ENCODE measurements around the gene ITGA3.

ITGA3 gene

DNA sequence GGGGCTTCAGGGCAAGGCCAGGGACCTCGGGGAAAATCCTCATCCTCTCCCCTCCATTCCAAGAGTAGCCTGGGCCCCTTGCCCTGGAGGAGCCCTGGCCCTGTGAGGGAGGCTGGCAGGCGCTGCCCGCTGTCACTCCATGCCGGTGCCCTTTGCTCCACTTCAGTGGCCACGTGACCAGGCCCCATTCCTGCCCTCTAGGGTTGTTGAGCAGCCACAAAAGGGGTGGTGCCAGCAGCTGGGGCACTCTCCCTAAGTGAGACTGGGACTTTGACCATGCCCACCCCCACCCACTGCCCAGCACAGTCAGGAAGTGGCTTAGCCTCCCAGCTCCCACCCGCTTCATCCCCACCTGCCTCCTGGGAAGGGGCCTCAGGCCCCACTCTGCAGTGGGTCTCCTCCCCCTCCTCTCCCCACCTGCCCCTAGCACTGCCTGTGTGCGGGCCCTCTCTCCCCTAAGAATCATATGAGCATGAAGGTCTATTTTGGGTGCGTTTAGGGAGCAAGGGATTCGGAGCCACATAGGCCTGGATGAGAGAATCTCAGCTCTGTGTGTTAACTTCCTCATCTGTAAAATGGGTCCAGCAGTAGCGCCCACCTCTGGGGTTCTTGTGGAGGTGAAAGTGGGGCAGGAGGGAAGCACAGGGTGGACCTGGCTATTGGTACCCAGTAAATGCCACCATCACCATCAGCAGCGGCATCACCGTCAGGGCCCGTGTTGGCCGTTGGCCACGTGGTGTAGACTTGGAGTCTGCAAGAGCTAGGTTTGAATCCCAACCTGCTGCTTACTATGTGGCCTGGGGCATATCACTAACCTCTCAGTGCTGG, 46.5 kb downstream of the ITGA3 start:
- DNase-seq (ENCODE audit: insufficient read length, low spot score) = no peak
- TF ChIP-seq POLR2A (IDR thresholded peaks at IDR 0.05; ENCODE audit: low read depth, low read length) = no peak
- no peak for FAIRE-seq

DNA sequence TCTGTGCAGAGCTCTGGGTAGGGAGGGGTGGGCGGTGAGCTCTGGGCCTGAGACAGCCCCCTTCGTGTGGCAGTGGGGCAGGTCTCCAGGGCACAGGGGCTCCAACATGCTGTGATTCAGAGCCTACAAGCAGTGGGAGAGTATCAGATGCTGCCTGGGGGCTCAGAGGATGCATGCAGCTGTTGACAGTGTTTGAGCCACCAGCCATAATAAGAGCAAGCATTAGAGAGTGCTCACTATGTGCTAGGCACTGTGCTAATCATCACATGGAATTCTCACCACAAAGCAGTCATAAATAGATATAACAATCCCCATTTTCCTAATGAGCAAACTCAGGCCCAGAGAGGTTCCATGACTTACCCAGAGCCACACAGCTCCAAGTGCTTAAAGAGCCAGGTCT, 47.3 kb downstream of the ITGA3 start:
- no peak for TF ChIP-seq POLR2A (IDR thresholded peaks at IDR 0.05; ENCODE audit: low read depth, low read length)
- FAIRE-seq (no peak), DNase-seq (ENCODE audit: insufficient read length, low spot score) (no peak)

DNA sequence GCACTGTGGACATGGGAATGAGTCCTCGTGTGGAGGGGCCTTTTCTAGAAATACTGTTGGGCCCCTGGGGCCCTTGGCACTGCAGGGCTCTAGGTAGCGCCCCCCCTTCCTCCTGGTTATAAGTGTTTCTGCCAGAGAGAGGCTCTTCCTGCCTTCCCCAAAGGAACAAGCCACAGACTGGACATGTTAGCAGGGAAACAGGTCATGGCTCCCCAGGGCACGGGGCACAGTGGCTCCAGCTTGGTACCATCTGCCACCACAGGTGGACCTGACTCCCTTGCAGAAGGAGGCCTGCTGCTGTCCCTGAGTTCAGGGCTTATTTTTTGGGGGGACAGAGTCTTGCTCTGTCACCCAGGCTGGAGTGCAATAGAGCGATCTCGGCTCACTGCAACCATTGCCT, 48.0 kb downstream of the ITGA3 start:
- DNase-seq (ENCODE audit: insufficient read length, low spot score) = no peak
- no peak for FAIRE-seq
- TF ChIP-seq POLR2A (IDR thresholded peaks at IDR 0.05; ENCODE audit: low read depth, low read length) = no peak

DNA sequence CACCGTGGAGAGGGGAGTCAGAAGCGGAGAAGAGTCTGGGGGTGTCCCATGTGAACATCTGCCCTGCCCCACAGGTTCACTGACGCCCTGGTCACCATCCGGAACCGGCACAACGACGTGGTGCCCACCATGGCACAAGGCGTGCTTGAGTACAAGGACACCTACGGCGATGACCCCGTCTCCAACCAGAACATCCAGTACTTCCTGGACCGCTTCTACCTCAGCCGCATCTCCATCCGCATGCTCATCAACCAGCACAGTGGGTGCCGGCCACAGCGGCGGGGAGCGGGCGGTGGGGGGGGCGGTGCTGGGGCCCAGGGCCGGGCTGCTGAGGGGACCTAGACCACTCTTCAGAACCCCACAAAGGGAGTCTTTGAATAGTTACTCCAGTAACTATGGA, 49.9 kb downstream of the ITGA3 start:
- no peak for FAIRE-seq
- no peak for TF ChIP-seq POLR2A (IDR thresholded peaks at IDR 0.05; ENCODE audit: low read depth, low read length)
- DNase-seq (ENCODE audit: insufficient read length, low spot score) = no peak

DNA sequence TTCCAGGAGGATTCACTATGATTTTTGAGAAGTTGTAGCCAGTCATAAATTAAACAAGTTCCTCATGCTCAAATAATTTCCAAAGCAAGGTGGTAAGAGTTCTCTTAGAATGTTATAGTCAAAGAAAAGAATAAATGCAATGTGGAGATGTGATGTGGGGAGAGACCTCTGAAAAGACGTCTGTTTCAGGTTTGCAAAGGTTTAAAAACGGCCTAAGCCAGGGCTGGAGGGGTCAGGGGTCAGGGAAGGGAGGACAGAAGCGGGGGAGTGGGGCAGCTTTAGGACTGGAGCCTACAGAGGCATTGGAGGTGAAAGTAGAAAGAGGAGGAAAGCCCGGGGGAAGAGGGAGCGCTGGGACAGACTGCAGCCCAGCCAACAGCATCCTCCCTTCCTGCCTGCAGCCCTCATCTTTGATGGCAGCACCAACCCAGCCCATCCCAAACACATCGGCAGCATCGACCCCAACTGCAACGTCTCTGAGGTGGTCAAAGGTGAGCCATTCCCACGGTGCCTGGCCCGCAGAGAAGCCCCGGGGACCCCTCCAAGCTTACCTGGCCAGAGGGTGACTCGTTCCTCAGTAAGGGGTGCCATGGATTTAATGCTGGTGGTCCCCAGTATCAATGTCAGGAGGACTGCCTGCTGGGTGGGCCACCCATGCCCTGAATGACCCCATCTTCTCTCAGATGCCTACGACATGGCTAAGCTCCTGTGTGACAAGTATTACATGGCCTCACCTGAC, 50.7 kb downstream of the ITGA3 start:
- DNase-seq (ENCODE audit: insufficient read length, low spot score) (no peak), FAIRE-seq (no peak)
- TF ChIP-seq POLR2A (IDR thresholded peaks at IDR 0.05; ENCODE audit: low read depth, low read length) = no peak

DNA sequence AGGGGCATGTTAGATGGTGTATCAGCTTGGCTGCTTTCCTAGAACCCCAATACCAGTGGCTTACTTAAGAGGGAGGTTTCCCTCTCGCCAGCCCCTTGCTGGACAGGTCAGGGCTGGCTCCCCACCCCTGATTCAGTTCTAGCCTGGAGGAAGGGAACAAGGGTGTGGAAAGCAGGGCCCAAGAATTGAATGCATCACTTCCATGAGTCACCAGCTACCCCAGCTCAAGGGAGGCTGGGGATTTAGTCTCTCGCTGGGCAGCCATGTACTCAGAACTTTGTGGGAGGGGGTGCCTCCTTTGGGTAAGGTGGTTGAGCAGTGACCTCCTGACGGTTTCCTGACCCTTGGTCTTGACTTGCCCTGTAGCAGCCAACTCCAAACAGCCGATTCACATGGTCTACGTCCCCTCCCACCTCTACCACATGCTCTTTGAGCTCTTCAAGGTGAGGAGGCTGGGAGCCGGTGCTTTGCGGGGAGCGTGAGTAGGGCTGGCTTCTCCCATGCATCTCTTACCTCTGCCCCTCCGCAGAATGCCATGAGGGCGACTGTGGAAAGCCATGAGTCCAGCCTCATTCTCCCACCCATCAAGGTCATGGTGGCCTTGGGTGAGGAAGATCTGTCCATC, 52.0 kb downstream of the ITGA3 start:
- DNase-seq (ENCODE audit: insufficient read length, low spot score) (peak; percentile 97), FAIRE-seq (peak; percentile 72)
- no peak for TF ChIP-seq POLR2A (IDR thresholded peaks at IDR 0.05; ENCODE audit: low read depth, low read length)

DNA sequence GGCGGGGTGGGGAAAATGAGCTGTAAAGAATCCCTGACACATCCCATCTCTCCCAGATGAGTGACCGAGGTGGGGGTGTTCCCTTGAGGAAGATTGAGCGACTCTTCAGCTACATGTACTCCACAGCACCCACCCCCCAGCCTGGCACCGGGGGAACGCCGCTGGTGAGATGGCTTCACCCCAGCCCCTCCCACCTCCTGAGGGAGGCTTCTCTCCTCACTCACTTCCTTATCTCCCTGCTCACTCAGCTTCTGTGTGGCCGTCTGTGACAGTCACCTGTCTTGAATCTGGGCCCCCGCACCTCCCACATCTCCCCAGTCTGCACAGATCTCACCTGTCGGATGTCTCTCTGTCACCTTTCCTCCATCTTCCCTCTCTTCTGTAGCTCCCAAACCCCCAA, 52.6 kb downstream of the ITGA3 start:
- no peak for DNase-seq (ENCODE audit: insufficient read length, low spot score)
- TF ChIP-seq POLR2A (IDR thresholded peaks at IDR 0.05; ENCODE audit: low read depth, low read length) = no peak
- no peak for FAIRE-seq

DNA sequence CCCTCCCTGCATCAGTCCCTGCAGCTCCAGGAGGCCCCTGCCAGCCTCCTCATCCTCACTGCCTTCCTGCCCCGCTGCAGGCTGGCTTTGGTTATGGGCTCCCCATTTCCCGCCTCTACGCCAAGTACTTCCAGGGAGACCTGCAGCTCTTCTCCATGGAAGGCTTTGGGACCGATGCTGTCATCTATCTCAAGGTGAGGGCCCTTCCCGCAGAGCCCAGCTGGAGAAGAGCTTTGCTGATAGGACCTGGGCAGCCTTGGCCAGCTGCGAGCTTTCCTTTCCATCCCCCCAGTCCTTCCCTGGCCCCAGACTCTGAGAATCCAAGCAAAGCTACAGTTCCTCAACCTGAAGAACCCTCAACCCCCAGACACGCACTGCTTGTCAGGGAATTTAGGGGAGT, 53.3 kb downstream of the ITGA3 start:
- no peak for TF ChIP-seq POLR2A (IDR thresholded peaks at IDR 0.05; ENCODE audit: low read depth, low read length)
- no peak for DNase-seq (ENCODE audit: insufficient read length, low spot score)
- FAIRE-seq = no peak

DNA sequence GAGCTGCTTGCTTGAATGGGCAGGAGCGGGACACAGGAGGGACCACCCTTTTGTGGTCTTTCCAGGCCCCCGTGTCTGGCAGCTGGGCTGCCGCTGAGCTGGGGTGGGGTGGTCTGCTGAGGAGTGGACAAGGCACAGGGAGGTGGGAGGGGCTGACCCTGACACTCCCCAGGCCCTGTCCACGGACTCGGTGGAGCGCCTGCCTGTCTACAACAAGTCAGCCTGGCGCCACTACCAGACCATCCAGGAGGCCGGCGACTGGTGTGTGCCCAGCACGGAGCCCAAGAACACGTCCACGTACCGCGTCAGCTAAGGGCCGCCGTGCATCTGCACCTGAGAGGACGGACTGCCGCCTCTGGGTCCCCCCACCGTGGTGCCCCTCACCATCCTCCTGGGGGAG, 53.9 kb downstream of the ITGA3 start:
- no peak for DNase-seq (ENCODE audit: insufficient read length, low spot score)
- TF ChIP-seq POLR2A (IDR thresholded peaks at IDR 0.05; ENCODE audit: low read depth, low read length) = no peak
- no peak for FAIRE-seq

DNA sequence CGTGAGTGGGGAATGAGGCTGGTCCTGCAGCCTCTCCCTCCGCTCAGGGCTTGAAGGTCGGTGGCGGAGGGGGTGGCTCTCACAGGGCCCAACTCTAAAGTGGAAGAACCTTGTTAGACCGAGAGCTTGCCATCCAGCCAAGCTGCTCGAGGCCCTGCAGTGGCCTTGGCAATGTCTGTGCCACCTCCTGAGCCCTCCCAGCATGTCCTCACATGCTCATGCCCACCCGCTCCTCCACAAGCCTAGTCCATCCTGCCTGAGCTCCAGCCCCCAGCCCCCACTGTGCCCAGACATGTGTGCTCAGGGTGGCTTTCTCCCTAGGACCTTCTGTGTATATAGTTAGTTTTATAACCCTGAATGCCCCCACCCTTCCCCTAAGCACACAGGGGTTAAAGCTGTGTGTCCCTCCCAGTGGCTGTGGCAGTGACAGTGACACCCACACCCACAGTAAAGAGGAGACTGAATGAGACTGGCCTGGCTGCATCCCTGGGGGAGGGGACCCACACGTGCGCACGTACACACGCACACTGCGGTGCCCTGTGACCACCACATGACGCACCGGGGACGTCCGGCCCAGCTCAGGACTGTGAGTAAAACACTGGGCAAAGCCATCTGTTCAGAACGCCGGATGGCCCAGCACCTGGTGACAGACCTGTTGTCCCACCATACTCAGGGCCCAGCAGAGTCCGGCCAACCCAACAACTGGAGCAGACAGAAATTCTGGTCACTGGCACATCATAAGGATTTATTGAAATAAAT, 54.9 kb downstream of the ITGA3 start:
- TF ChIP-seq POLR2A (IDR thresholded peaks at IDR 0.05; ENCODE audit: low read depth, low read length) = no peak
- FAIRE-seq (no peak), DNase-seq (ENCODE audit: insufficient read length, low spot score) (no peak)

DNA sequence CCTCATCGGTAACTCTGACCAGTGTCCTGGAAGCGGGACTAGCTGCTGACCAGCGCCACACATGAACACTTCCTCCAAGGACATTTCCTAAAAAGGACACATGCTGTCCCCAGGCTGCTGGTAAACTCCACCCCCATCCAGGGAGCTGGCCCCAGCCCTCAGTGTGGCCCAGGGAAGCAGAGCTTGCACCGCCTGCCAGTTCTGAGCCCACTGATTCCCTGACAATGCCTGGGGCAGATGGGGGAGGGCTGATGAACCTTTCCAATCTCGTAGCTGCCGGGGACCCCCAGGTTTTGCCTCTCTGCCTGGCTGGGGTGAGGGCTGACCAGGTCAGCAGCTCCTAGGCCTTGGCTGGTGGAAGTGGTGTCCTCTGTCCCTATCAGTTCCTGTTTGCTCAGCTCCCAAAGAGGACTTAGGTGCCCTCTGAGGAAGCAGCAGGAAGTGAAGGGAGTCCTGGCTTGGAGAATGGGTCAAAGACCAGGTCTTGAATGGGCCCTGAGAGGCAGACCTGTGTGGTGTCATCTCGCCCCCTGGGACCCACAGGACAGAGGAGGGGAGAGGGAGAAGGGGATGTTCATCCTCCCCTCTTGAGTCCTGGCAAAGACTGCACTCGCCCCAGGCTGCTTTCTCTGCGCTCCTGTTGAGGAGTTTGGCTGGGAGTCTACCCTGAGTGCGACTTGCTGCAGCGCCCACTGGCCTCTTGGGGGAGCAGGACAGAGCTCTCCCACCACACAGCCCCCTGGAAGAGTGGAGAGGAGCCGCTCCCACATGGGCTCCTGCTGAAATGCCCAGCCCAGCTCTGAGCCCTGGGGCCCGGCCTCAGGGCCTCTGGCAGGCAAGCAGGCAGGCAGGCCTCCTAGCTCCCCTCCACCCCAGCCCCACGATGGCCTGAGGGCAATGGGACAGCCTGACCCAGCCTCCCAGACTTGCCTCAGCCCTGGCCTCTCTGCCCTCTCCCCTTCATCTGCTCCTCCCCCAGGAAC, 56.1 kb downstream of the ITGA3 start:
- DNase-seq (ENCODE audit: insufficient read length, low spot score) = no peak
- no peak for TF ChIP-seq POLR2A (IDR thresholded peaks at IDR 0.05; ENCODE audit: low read depth, low read length)
- FAIRE-seq = no peak

DNA sequence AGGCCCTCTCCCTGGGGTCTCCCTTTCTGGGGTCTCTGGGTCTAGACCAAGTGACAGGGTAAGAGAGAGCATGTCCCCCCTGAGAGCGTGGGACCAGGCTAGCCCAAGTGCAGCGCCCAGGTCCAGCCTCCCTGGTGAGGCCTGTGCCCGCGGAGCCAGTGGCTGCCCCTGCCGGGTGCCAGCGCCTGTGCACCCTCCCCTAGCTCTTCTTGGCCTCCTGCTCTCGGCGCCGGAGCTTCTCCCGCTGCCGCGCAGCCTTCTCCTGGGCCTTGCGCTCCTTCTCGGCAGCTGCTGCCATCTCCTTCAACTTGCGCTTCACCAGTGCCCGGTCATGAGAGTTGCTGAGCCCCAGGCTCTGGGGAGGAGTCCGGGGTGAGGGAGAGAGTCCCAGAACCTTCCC, 56.8 kb downstream of the ITGA3 start:
- DNase-seq (ENCODE audit: insufficient read length, low spot score) (no peak), FAIRE-seq (no peak)
- no peak for TF ChIP-seq POLR2A (IDR thresholded peaks at IDR 0.05; ENCODE audit: low read depth, low read length)
